GM18517 (cell line): ENCODE data around the gene TMEM240.
"Not testable (repeated sequence)": the region's sequence is repeated elsewhere in the genome, so short reads cannot be mapped to it uniquely, and the experiment has no call there.

ENCODE experiments used
- ATAC-seq: cut with Tn5 transposase; IDR thresholded peaks from one replicate; pipeline ENCODE4 v1.9.1; 2021; ENCODE audit warnings: mild to moderate bottlenecking, moderate library complexity; ENCODE audit not compliant: unreplicated experiment

The TMEM240 gene

GRCh38 chr1:1558591-1558990 is 18.2 kb upstream of the TMEM240 start:
- ATAC-seq = no peak

GRCh38 chr1:1557688-1558087 is 17.3 kb upstream of the TMEM240 start:
- not testable (repeated sequence) for ATAC-seq

DNA sequence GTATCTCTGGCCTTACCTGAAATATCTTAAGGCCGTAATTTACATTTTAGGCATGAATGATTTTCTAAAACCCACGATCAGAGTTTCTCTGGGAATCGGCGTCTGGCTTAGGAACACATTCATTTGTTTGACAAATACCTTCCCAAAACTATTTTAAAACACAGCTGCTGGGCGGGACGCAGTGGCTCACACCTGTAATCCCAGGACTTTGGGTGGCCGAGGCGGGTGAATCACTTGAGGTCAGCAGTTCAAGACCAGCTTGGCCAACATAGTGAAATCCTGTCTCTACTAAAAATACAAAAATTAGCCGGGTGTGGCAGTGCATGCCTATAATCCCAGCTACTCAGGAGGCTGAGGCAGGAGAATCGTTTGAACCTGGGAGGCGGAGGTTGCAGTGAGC is 16.5 kb upstream of the TMEM240 start:
- not testable (repeated sequence) for ATAC-seq

DNA sequence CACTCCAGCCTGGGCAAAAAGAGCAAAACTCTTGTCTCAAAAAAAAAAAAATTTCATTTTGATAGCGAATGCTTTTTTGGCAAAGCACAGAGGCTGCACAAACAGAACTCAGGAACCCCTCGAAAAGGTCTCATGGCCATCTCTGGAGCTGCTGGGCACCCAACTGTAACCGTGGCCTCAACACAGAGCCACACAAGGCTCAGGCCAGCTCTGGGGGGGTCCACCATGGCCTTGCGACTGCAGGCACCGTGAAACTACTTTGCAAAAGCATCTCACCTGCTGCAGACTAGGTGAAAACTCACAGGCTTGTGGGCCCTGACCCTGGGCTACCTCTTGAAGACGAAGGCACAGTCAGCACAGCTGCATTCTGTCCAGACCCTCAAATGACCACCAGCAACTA is 16.1 kb upstream of the TMEM240 start:
- no peak for ATAC-seq

DNA sequence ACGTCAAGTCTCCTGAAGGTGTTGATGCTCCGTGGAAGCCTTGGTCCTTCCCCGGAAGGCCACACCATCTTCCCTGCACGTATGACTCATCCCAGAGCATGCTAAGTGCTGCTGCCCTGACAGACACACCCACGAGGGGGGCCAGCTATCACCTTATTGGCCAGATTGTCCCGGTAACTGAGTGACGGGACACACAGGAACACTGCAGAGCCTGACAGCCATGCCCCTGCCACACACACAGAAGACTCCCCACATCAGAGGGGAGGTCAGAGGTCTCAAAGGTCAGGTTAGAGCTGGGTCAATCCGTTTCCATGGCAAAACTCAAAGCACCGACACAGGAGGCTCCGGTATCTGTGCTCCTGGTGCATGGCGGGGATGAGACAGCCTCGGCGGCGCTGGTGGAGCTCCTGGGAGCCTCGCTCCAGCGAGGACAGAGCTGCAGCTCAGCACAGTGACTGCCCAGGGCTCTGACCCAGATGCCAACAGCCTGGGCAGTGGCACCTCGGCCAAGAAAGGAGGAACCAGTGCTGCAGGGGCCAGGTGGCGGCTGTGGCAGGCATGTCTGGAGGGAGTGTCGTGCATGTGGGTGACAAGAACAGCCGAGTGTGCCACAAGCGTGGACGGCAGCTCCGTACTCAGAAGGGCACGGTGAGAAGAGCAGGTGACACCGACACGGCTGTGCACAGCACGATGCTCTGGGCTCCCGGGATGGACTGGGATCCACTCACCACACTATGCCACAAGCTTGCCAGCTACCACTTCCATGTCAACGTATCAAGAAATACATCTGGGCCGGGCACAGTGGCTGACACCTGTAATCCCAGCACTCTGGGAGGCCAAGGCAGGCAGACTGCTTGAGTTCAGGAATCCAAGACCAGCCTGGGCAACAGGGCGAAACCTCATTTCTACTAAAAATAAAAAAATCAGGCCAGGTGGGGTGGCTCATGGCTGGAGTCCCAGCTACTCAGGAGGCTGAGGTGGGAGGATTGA is 14.8 kb upstream of the TMEM240 start:
- ATAC-seq = no peak

DNA sequence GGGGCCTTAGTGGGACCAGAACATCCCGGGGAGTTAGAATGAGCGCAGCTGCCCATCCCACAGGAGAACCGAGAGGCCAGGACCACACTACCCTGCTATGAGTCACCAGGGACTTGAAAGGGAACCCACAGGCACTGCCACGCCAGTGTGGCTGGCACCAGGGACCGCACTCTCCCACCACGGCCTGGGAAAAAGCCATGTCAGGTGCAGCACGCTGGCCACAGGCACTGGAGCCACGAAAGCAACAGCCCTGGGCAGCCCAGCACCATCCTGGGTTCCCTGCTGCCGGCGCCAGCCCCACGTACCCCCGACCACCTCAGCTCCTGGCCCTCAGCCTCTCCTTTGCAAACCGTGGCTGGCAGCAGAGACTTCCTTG is 14.1 kb upstream of the TMEM240 start:
- no peak for ATAC-seq

DNA sequence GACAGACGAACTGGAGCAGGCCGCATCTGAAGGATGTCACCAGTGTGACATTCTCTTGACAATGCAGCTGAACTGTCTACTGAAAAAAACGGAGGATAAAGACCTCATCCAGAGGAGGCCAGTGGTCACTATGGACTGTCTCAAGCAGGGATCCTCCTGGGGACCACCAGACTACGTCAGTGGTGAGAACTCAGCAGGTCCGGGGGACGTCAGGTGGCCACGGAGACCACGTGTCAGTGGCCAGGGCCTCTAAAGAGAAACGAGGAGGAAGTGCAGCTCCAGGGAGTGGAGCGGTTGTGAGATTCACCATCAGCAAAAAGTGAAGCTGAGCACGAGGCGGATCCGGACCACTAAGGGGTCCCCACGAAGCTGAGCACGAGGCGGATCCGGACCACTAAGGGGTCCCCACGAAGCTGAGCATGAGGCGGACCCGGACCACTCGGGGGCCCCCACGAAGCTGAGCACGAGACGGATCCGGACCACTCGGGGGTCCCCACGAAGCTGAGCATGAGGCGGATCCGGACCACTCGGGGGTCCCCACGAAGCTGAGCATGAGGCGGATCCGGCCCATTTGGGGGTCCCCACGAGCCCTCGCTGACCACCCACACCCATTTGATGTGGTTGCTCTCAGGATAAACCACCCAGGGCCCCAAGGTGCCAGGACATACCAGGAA is 13.5 kb upstream of the TMEM240 start:
- ATAC-seq = no peak

GRCh38 chr1:1552263-1552639 is 11.8 kb upstream of the TMEM240 start:
- no peak for ATAC-seq

- ATAC-seq = no peak
Observed at GRCh38 chr1:1551524-1552262, 11.3 kb upstream of the TMEM240 start.

DNA sequence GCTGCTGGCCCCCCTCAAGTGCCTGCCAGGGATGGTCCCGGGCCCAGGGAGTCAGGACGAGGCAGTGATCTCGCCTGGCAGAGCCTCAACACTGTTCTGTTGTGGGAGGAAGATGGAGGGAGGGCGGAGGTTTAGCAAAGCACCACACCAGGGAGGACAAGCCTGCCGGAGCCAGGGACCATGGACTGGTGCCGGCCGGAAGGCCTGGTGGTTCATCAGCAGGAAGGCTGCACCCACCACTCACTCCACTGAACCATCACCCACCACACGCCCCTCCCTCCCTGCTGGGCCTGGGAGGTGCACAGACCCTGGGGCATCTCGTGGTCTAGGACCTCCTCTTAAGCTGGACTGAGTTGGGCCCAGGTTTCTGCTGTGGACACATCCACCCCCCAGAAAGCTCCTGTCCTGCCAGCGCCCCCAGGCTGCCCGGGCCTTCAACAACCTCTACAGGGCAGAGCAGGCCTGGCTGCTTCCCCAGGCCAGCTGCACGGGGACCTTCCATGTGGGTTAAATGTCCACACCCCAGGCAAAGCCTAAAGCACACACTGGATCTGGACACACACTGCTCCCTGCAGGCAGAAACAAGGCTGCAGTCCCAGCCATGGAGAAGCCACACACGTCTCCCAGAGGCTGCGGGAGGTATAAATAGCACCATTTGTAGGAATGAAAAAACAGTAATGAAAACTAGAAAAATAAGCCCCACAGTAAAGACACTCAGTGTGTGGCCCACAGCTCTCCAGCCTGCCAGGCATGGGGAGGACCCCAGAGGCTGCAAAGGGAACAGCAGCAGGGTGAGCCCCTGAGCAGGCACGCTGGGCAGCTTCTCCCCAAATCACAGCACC is 10.4 kb upstream of the TMEM240 start:
- ATAC-seq = no peak

- ATAC-seq = no peak
Observed at GRCh38 chr1:1550087-1550486, 9.7 kb upstream of the TMEM240 start.

DNA sequence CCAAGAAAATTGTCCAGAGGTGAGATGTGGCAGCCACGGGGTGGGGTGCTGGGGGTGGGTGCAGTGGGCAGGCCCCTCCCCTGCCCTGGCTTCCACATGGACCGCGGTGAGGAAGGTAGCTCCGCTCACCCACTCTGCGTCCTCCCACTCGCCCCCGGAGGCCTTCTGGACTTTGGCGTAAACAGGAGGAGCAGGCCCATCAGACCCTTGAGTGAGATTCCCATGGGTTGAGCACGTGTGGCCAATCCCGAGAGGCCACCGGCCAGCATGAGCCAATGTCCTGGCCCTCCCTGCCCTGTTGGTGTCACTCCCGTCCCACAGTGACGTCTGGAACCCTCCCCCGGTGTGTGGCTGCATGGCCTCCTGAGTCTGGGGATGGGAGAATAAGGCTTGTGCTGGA is 8.2 kb upstream of the TMEM240 start:
- no peak for ATAC-seq

DNA sequence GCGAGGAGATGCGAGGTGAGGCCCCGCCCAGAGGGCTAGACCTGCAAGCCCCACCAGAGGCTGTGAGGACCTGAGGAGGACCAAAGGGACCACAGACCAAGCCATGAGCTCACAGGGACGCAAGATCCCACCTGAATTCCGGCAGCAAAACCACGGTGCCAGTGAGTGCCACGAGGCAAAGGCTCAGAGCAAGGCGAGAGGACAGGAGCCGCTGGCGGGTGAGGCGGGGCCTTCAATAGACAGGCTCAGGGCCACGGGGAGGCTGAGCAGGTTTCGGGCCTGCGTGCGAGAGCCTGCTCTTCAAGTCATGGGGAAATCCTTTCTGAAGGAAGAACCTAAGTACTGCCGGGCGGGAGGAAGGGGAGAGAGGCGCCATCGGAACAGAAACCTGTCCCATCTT is 7.1 kb upstream of the TMEM240 start:
- no peak for ATAC-seq

GRCh38 chr1:1547011-1547410 is 6.6 kb upstream of the TMEM240 start:
- no peak for ATAC-seq

- no peak for ATAC-seq
Observed at GRCh38 chr1:1545946-1546737, 5.7 kb upstream of the TMEM240 start.

DNA sequence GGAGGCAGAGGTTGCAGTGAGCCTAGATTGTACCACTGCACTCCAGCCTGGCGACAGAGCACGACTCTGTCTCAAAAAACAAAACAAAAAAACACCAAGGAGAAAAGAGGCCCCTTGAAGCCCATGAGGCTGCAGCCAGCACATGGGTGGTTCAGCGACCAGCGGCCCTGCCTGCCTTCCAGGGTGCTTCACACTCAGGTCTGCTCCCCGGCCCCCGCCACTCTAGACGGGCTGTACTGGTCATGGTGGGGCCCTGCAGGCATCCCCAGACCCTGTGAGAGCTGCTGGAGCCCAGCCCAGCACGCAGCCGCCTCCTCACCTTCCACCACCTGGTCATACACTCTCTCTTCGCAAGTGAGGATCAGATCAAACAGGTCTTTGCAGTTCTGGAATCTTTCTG is 4.1 kb upstream of the TMEM240 start:
- no peak for ATAC-seq

GRCh38 chr1:1543706-1544099 is 3.3 kb upstream of the TMEM240 start:
- ATAC-seq = no peak

DNA sequence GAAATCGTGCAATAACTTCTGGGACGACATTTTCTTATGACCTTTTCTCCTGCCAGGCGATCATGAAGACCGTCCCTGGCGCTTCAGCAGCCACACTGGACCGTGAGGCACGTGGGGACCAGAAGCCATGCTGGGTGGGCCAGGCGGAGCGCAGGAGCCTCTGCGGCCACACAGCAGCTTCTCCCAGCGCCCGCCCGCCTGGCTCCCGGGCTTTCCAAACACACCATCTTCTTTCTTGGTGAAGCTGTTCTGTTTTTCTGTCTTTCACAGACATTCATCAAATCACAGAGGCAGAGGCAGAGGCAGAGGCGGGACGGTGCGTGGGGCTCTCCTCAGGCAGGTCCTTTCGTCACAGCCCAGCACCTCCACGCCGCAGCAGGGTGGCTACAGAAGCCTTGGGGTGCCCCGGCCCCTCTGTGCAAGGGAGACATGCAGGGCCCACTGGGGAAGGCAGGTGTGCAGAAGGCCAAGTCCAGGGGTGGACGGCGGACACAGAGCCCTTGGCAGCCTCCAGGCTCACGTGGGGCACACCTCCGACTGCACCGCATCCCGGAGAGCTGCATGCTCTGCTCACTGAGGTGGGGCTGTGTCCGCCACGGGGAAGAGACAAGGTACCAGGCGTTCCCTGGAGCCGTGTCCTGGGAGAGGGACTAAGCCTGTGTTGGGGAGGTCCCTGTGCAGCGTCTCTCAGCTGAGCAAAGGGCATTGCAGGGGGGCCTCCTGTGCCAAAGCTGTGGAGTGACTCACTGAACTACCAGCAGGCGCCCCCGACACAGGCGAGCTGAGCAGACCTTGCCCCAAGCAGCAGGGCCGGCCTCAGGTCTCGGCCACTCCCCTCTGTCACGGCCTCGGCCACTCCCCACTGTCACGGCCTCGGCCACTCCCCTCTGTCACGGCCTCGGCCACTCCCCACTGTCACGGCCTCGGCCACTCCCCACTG is 2.6 kb upstream of the TMEM240 start:
- ATAC-seq = no peak
